ENCODE measurements around the gene CADM2. TPM values are rescaled to one million over a fixed set of nuclear protein-coding genes. Genes with fewer than 3 reads are reported as not detected.

Gene CADM2
- total and polyA plus RNA-seq, 2 experiments from 2014 or later = 13.3 to 47.5 TPM

- DNase-seq (ENCODE audit: low spot score) = no peak
- H3K27me3 Mint-ChIP-seq (ENCODE audit: insufficient read depth, low read depth, poor library complexity) = no peaks in the 10 kb centered on the region
- H3K79me2 ChIP-seq (replicated peaks; ENCODE audit: insufficient read depth) = no peaks in the 10 kb centered on the region; the same call in none of the 2 replicates
- H3K4me1 Mint-ChIP-seq = peaks cover 41% of the 10 kb centered on the region
- no peak overlapping the region for H3K4me3 ChIP-seq
- H3K27ac ChIP-seq (ENCODE audit: low read depth) = no peak overlapping the region
- H3K27ac Mint-ChIP-seq = peak overlapping the region; percentile 20; the same call in 1 of the 2 replicates
- TF ChIP-seq CTCF (conservative IDR thresholded peaks at IDR 0.05; ENCODE audit: low read depth in 2 of 2) (no peak), CREB1 (CRISPR knock-in tag; IDR thresholded peaks at IDR 0.05; ENCODE audit: low read depth) (no peak), ZNF114 (CRISPR knock-in tag; IDR thresholded peaks at IDR 0.05) (no peak), JUNB (IDR thresholded peaks at IDR 0.05; ENCODE audit: unreplicated experiment) (no peak), REST (IDR thresholded peaks at IDR 0.05; ENCODE audit: unreplicated experiment) (no peak)
- H3K4me2 ChIP-seq = no peak overlapping the region
- H3K4me3 Mint-ChIP-seq = no peak overlapping the region
- no peaks in the 10 kb centered on the region for H4K20me1 ChIP-seq (replicated peaks; ENCODE audit: insufficient read depth)
- H3F3A ChIP-seq (replicated peaks; ENCODE audit: low read depth) = no peaks in the 10 kb centered on the region
- no peak overlapping the region for H2AFZ ChIP-seq
- no peaks in the 10 kb centered on the region for H3K9me3 Mint-ChIP-seq
- no peaks in the 10 kb centered on the region for H3K36me3 ChIP-seq (ENCODE audit: insufficient read depth)
- no peaks in the 10 kb centered on the region for H3K9me2 ChIP-seq (ENCODE audit: insufficient read depth)
- no peaks in the 10 kb centered on the region for H3K36me3 Mint-ChIP-seq (ENCODE audit: low read depth)
- H3K4me1 ChIP-seq (ENCODE audit: insufficient read depth) = peaks cover 26% of the 10 kb centered on the region
- no peak for ATAC-seq
- H3K27me3 ChIP-seq (ENCODE audit: insufficient read depth) = no peaks in the 10 kb centered on the region
These were observed 82.2 kb downstream of the CADM2 start for GRCh38 chr3:85041001-85041400.

- Histone ChIP-seq H3K4me3 (no peak overlapping the region), H3K36me3 (ENCODE audit: insufficient read depth) (no peaks in the 10 kb centered on the region), H3K27me3 (ENCODE audit: insufficient read depth) (no peaks in the 10 kb centered on the region), H2AFZ (no peak overlapping the region), H3K4me2 (no peak overlapping the region), H3K27ac (ENCODE audit: low read depth) (no peak overlapping the region), H3F3A (replicated peaks; ENCODE audit: low read depth) (no peaks in the 10 kb centered on the region), H3K79me2 (replicated peaks; ENCODE audit: insufficient read depth) (no peaks in the 10 kb centered on the region; the same call in none of the 2 replicates), H3K4me1 (ENCODE audit: insufficient read depth) (peaks cover 26% of the 10 kb centered on the region), H3K9me2 (ENCODE audit: insufficient read depth) (no peaks in the 10 kb centered on the region), H4K20me1 (replicated peaks; ENCODE audit: insufficient read depth) (no peaks in the 10 kb centered on the region)
- Mint-ChIP-seq H3K9me3 (no peaks in the 10 kb centered on the region), H3K27ac (0 out of 2 replicates have a peak overlapping the region, but pooled peaks have one; percentile 20), H3K4me1 (peaks cover 41% of the 10 kb centered on the region), H3K4me3 (no peak overlapping the region), H3K36me3 (ENCODE audit: low read depth) (no peaks in the 10 kb centered on the region), H3K27me3 (ENCODE audit: insufficient read depth, low read depth, poor library complexity) (no peaks in the 10 kb centered on the region)
- DNase-seq (ENCODE audit: low spot score) (no peak), ATAC-seq (no peak)
- TF ChIP-seq JUNB (IDR thresholded peaks at IDR 0.05; ENCODE audit: unreplicated experiment) (no peak), REST (IDR thresholded peaks at IDR 0.05; ENCODE audit: unreplicated experiment) (no peak), NANOG (IDR thresholded peaks at IDR 0.05; ENCODE audit: borderline replicate concordance) (no peak)
These were observed 82.8 kb downstream of the CADM2 start for GRCh38 chr3:85041562-85042055.
